Progenitor cell of endocrine pancreas (in vitro differentiated cells): ENCODE results near the gene GRK5. TPM values are rescaled to one million over a fixed set of nuclear protein-coding genes. Genes with fewer than 3 reads are reported as not detected.
A peak's percentile ranks its signal among the peaks of the same experiment; 100 is the strongest.

ENCODE experiments used
- DNase-seq: peaks from one replicate; pipeline ENCODE4 v3.0.0; 2021; ENCODE audit warnings: low spot score; ENCODE audit not compliant: unreplicated experiment
- H3K27ac Mint-ChIP-seq: 2 replicates; pipeline ENCODE4 v1.8.0; 2021; ENCODE audit warnings: mild to moderate bottlenecking, moderate library complexity, mixed read lengths
- H3K27me3 Mint-ChIP-seq: 2 replicates; pipeline ENCODE4 v1.8.0; 2021; ENCODE audit warnings: mixed read lengths
- H3K36me3 Mint-ChIP-seq: 2 replicates; pipeline ENCODE4 v1.8.0; 2022; ENCODE audit warnings: mixed read lengths; ENCODE audit not compliant: insufficient read depth
- H3K4me1 Mint-ChIP-seq: 2 replicates; pipeline ENCODE4 v1.8.0; 2021; ENCODE audit warnings: low read depth, mixed read lengths
- H3K4me3 Mint-ChIP-seq: 2 replicates; pipeline ENCODE4 v1.8.0; 2021; ENCODE audit warnings: low read depth, mild to moderate bottlenecking, moderate library complexity, mixed read lengths
- H3K9me3 Mint-ChIP-seq: 2 replicates; pipeline ENCODE4 v1.8.0; 2021; ENCODE audit warnings: low read depth, mixed read lengths
- total RNA-seq: library from RNA; stranded (reverse); gene quantifications from 2 replicates; pipeline ENCODE4 v1.2.1, GENCODE V29; 2021
- TF ChIP-seq, protein P1 (sequence below): fragments of 200-600 bp; sonication (generic); IDR thresholded peaks from one replicate; pipeline ENCODE4 v1.5.0; 2021; ENCODE audit warnings: antibody characterized with exemption, mild to moderate bottlenecking; ENCODE audit not compliant: unreplicated experiment

Gene GRK5
- total RNA-seq, 1 donor from 2014 or later = 21.6 TPM

DNA sequence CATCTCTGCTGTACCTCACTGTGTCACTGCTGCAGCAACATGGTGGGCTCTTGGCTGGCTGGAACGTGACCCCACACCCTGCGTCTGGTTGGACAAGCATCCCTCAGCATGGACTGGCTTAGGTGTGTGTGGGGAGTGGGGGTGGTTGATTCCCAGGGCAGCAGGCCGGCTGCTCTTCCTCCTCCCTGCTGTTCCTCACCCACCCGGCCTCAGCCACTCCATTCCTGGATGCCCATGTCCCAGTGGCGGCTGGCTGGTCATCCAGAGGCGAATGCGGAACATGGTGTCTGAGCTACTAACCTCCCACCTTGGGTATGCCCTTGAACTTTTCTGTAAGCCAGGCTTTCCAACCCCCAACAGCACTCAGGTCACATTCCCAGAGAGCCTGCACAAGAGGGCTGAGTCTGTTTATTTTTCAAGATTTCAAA is 81.2 kb downstream of the GRK5 start:
- TF ChIP-seq, protein P1, sequence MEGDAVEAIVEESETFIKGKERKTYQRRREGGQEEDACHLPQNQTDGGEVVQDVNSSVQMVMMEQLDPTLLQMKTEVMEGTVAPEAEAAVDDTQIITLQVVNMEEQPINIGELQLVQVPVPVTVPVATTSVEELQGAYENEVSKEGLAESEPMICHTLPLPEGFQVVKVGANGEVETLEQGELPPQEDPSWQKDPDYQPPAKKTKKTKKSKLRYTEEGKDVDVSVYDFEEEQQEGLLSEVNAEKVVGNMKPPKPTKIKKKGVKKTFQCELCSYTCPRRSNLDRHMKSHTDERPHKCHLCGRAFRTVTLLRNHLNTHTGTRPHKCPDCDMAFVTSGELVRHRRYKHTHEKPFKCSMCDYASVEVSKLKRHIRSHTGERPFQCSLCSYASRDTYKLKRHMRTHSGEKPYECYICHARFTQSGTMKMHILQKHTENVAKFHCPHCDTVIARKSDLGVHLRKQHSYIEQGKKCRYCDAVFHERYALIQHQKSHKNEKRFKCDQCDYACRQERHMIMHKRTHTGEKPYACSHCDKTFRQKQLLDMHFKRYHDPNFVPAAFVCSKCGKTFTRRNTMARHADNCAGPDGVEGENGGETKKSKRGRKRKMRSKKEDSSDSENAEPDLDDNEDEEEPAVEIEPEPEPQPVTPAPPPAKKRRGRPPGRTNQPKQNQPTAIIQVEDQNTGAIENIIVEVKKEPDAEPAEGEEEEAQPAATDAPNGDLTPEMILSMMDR = no peak
- Mint-ChIP-seq H3K27ac (no peak overlapping the region), H3K36me3 (no peaks in the 10 kb centered on the region), H3K9me3 (no peaks in the 10 kb centered on the region), H3K27me3 (no peaks in the 10 kb centered on the region), H3K4me3 (no peak overlapping the region), H3K4me1 (peaks cover 28% of the 10 kb centered on the region)
- no peak for DNase-seq

DNA sequence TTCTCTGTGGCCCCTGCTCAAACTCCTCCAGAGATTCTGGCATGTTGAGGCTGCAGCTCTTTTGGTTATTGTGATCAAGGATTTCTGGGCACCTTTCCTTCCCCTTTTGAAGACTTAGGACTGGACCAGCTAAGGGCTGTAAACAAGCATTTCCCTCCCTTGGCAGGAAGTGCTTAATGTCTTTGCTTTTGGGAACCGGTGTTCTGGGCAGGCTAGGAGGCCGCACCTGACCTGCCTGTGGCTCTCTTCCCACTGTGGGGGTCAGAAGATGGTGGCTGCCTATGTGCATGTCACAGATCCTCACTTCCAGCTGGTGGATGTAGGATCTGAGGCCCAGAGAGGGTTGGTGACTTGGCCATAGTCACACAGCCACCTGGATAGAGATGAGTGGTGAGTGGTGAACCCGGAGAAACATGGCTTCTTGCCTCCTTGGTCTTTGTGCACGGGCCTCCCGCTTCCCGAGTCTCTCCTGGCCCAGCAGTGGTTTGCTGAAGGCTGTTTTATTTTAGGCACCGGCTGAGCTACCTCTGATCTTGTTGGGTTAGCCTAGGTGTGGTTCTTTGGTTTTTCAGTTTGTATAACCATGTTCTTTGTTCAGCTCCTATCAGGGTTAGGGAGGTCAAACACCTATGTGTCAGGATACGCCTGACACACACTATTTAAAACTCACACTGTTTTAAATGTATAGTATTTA is 82.0 kb downstream of the GRK5 start:
- H3K4me3 Mint-ChIP-seq = no peak overlapping the region
- no peaks in the 10 kb centered on the region for H3K36me3 Mint-ChIP-seq
- H3K9me3 Mint-ChIP-seq = no peaks in the 10 kb centered on the region
- H3K27me3 Mint-ChIP-seq = no peaks in the 10 kb centered on the region
- peaks cover 28% of the 10 kb centered on the region for H3K4me1 Mint-ChIP-seq
- H3K27ac Mint-ChIP-seq = peak overlapping the region; percentile 63
- TF ChIP-seq, protein P1 = no peak
- no peak for DNase-seq

DNA sequence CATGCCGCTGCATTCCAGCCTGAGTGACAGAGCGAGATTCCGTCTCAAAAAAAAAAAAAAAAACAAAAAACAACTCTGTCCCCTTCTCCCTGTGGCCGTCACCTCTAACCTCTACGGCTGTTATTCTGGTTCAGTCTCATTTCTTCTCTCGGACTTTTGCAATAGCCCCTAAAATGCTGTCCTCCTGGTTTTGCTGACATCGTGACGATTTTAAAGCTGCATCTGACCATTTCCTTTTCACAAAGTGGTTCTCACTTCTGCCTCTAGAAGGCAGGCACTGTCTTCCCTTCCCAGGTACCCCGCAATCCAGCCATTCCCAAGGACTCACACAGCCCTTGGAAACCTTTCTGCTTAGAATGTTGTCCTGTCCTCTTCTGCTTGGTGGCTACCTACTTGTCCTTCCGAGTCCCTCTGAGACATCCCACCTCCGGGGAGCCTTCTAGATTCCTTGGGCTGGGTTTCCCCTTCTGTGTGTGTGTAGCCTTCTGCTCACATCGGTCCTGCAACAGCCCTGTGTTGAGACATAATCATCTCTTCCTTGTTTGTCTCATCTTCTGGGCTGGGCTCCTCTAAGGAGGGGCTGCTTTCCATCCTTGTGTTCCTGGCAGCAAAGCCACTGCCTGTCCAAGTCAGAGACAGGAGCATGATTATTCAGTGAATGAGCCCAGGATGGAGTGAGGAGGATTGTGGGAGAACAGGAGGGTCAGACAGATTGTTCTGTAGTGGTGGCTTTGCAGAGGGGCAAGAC is 83.1 kb downstream of the GRK5 start:
- no peak overlapping the region for H3K27ac Mint-ChIP-seq
- peaks cover 28% of the 10 kb centered on the region for H3K4me1 Mint-ChIP-seq
- no peaks in the 10 kb centered on the region for H3K27me3 Mint-ChIP-seq
- peaks cover under 1% of the 10 kb centered on the region for H3K36me3 Mint-ChIP-seq
- DNase-seq = no peak
- H3K4me3 Mint-ChIP-seq = no peak overlapping the region
- H3K9me3 Mint-ChIP-seq = no peaks in the 10 kb centered on the region
- TF ChIP-seq, protein P1 = no peak

DNA sequence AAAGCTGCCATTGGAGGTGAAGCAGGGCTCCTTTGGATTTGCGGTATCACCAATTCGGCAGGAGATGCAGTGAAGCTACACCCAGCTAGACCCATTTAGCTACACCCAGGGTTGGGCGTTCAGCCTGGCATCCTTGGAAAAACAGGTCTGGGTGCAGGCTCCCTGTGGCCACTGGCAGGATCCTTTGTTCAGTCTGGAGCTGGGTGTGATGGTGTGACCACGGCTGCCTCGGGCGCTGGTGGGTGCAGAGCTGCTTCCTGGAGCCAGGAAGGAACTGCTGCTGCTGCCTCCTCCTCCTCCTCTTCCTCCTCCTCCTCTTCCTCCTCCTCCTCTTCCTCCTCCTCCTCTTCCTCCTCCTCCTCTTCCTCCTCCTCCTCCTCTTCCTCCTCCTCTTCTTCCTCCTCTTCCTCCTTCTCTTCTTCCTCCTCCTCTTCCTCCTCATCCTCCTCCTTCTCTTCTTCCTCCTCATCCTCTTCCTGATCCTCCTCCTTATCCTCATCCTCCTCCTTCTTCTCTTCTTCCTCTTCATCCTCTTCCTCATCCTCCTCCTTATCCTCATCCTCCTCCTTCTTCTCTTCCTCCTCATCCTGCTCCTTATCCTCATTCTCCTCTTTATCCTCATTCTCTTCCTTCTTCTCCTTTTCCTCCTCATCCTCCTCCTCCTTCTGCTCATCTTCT is 84.0 kb downstream of the GRK5 start:
- no peak overlapping the region for H3K4me3 Mint-ChIP-seq
- peaks cover 1% of the 10 kb centered on the region for H3K36me3 Mint-ChIP-seq
- DNase-seq = no peak
- H3K27ac Mint-ChIP-seq = no peak overlapping the region
- no peaks in the 10 kb centered on the region for H3K27me3 Mint-ChIP-seq
- no peaks in the 10 kb centered on the region for H3K9me3 Mint-ChIP-seq
- TF ChIP-seq, protein P1 = no peak
- H3K4me1 Mint-ChIP-seq = peaks cover 26% of the 10 kb centered on the region
